ENCODE measurements around the gene OXNAD1.

The OXNAD1 gene

GRCh38 chr3:16331319-16331883, 66.4 kb downstream of the OXNAD1 start:
- H3K4me3 ChIP-seq (ENCODE audit: low read length), result no peak overlapping the region
- TF ChIP-seq CTCF (conservative IDR thresholded peaks at IDR 0.05; ENCODE audit: low read depth, low read length), result no peak
- no peak for DNase-seq (ENCODE audit: low read depth)

GRCh38 chr3:16332904-16333426, 68.0 kb downstream of the OXNAD1 start:
- TF ChIP-seq CTCF (conservative IDR thresholded peaks at IDR 0.05; ENCODE audit: low read depth, low read length), result no peak
- peak; percentile 77 for DNase-seq (ENCODE audit: low read depth)

GRCh38 chr3:16334909-16335308, 69.9 kb downstream of the OXNAD1 start:
- DNase-seq (ENCODE audit: low read depth), result peak; percentile 87
- no peak for TF ChIP-seq CTCF (conservative IDR thresholded peaks at IDR 0.05; ENCODE audit: low read depth, low read length)
- no peak overlapping the region for H3K4me3 ChIP-seq (ENCODE audit: low read length)

More at GRCh38 chr3:16332904-16333426, 68.0 kb downstream of the OXNAD1 start:
- no peak overlapping the region for H3K4me3 ChIP-seq (ENCODE audit: low read length)

- DNase-seq (ENCODE audit: low read depth), result no peak
- no peak overlapping the region for H3K4me3 ChIP-seq (ENCODE audit: low read length)
- TF ChIP-seq CTCF (conservative IDR thresholded peaks at IDR 0.05; ENCODE audit: low read depth, low read length), result no peak
These were observed 70.3 kb downstream of the OXNAD1 start for GRCh38 chr3:16335333-16335732.

GRCh38 chr3:16335772-16336645, 71.0 kb downstream of the OXNAD1 start:
- no peak for DNase-seq (ENCODE audit: low read depth)
- TF ChIP-seq CTCF (conservative IDR thresholded peaks at IDR 0.05; ENCODE audit: low read depth, low read length), result no peak
- H3K4me3 ChIP-seq (ENCODE audit: low read length), result no peak overlapping the region

GRCh38 chr3:16336825-16337224, 71.8 kb downstream of the OXNAD1 start:
- no peak overlapping the region for H3K4me3 ChIP-seq (ENCODE audit: low read length)
- DNase-seq (ENCODE audit: low read depth), result no peak
- TF ChIP-seq CTCF (conservative IDR thresholded peaks at IDR 0.05; ENCODE audit: low read depth, low read length), result no peak

Data from retinal pigment epithelial cell (primary cell).